CD4-positive, alpha-beta T cell treated with Interleukin-17A for 4 hours (primary cell): Measurements from ENCODE around the gene GNLY.
"Not testable (repeated sequence)": the region's sequence is repeated elsewhere in the genome, so short reads cannot be mapped to it uniquely, and the experiment has no call there.

Source experiments
- DNase-seq: peaks from one replicate; pipeline ENCODE4 v3.0.0-alpha.2; 2020; ENCODE audit warnings: mixed read lengths

The GNLY gene

DNA sequence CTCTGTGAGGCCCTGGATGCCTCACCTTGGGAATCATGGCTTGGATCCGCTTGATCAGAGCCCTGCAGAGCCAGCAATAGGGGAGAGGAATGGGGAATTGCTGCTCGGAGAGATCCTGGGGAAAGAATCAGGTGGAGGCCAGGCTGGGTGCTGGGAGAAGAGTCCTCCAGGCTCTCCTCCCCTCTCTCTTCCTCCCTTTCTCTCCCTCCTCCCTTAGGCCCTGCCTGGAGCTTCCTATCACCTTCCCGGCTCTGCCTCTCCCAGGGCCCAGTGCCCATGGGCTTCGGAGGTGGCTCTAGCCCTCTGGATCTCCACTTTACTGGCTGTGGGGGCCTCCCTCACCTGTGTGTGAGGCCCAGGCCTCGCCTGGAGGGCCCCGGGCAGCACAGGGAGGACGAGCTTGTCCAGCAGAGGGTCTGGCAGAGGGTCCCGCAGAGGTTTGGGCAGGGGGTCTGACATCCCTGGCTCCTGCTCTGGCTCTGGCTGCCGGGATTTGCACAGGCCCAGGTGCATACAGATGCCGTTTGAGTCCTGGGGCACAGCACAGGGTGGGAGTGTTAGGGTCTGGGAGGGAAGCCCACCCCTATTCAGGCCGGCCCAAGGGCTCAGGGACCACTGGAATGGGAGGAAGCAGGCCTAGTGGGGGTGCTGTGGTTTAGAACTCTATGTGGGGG, 28.8 kb upstream of the GNLY start:
- DNase-seq, result no peak

- no peak for DNase-seq
Measured at GRCh38 chr2:85666016-85666415, 28.1 kb upstream of the GNLY start.

- DNase-seq, result no peak
Measured at GRCh38 chr2:85666435-85667316, 27.5 kb upstream of the GNLY start.

DNA sequence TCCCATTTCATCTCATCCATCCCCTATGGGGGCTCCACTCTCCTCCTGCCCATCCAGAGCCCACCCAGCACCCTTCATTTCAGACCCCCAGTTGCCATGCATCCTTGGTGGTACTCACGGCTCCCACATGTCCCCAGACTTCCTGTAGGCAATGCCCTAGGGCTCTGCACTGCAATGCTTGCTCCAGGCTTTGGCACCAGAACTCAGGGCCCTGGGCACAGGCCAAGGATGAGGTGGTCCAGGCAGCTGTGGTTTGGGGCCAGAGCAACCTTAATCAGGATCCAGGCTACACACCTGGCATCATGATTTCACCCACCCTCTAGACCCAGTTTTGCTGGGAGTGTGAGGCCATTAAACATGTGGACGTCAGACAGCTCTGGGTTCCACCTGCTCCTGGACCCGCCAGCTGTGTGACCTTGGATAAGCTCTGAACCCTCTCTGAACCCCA, 26.6 kb upstream of the GNLY start:
- DNase-seq, result no peak

GRCh38 chr2:85668009-85668856, 25.9 kb upstream of the GNLY start, which contains the start of gene SFTPB:
TSS of gene SFTPB (minus strand) at chr2:85668199. CDS start at chr2:85668183, 16 bp downstream.
- no peak for DNase-seq

- no peak for DNase-seq
Measured at GRCh38 chr2:85668857-85669142, 25.4 kb upstream of the GNLY start.

DNA sequence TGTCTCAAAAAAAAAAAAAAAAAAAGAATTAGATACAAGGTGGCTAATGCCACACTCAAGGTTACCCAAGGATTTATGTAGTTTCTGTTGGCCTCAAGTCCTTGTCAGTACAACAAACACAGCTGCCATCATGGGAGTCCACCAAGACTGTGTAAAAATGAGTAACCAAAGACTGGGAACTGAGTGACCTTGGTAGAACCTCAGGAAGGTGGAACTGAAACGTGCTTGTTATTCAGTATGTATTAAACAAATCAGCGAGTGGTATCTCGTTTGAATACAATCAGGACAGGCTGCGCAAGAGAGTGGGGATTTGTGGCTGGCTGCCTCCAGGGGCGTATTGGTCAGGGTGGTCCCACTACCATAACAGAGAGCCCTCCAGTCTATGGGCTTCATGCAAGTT, 24.6 kb upstream of the GNLY start:
- no peak for DNase-seq

- not testable (repeated sequence) for DNase-seq
Measured at GRCh38 chr2:85670416-85670815, 23.7 kb upstream of the GNLY start.

DNA sequence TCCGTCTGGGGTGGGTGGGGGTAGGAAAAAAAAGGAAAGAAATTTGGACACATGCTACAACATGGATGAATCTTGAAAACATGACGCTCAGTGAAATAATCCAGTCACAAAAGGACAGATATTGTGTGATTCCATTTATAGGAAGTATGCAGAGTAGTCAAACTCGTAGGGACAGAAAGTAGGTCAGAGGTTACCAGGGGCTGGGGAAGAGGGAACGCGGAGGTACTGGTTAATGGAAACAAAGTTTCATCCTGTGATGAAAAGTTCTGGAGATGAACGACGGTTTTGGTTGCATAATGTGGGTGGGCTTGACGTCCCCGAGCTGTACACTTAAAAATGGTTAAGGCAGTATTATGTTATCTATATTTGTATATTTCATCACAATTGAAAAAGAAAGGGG, 21.7 kb upstream of the GNLY start:
- no peak for DNase-seq

GRCh38 chr2:85673716-85674375, 20.3 kb upstream of the GNLY start:
- no peak for DNase-seq

DNA sequence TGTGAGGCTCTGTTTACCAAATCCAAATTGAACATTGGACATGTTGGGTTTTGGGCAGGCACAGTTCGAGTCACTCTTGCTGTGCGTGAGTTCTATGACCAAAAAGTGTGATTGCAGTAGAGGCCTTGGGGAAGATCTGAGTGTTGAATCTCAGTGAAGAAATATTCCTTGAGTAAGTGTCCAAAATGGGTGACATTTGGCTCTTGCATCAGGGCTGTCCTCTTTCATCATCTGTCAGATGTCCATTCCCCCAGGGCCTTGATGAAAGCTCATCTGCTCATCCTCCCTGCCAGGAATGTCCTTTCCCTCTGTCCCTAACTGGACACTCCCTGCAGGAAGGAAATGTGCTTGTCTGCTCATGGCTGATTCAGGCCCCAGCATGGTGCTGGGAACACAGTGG, 19.7 kb upstream of the GNLY start:
- no peak for DNase-seq

GRCh38 chr2:85675427-85675826, 18.7 kb upstream of the GNLY start:
- no peak for DNase-seq

DNA sequence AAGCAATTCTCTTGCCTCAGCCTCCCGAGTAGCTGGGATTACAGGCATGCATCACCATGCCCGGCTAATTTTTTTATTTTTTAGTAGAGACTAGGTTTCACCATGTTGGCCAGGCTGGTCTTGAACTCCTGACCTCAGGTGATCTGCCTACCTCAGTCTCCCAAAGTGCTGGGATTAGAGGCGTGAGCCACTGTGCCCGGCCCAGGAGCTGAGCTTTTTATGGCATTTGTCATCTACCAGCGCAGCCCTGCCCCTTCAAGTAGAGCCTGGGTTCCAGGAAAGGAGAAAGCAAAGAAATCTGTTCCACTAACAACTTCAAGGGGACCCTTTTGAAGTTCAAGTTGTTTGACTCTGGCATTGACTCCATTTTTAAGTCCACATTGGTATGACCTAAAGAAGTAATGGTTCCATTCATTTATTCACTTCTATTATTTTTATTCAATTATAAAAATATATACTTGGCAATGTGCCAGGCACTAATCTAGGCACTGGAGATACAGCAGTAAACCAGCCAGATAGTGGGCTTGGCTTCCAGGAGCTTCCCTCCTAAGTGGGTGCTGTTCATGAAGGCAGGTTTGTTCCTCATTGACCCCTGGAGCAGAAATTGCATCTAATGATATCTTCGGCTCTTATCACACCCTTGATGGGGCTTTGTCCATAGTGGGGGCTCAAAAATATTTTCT, 18.2 kb upstream of the GNLY start:
- DNase-seq, result no peak

DNA sequence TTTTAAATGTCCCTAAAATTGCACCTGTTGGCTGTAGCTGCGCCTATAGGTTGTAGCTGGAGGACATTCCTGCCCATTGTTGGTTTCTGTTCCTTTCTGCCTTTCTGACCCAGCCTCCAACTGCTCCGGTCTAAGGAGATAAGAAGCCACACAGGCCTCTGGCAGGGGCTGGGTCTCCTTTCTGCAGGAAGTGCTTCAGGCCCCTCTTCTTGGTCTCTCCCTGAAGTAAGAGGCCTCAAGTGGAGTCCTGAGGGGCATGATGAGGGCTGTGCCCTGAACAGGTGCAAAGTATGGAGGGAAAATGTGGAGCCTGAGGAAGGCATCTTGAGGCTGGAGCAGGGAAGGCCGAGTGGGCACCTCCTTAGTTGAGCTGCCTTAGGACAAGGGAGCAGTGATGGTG, 15.8 kb upstream of the GNLY start:
- no peak for DNase-seq

GRCh38 chr2:85678794-85679672, 15.1 kb upstream of the GNLY start:
- DNase-seq, result peak; percentile 84

GRCh38 chr2:85680707-85681371, 13.3 kb upstream of the GNLY start:
- DNase-seq, result no peak

DNA sequence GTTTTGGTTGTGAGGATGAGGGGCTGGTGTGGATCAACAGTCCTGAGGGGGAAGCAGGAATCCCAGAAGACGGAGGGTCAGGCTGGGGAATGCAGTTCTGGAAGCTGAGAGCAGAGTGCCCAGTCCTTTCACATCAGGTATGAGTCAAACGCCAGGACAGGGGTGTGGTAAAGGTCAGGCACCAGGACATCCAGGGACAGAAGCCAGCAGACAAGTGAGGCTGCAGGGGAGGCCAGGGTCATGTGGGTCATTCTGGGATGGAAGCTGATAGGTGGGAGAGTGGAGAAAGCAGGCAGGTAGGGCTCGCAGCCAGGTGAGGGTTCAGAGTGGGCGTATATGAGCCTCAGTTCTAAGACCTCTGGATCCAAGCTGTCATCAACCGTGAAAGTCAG, 12.8 kb upstream of the GNLY start:
- no peak for DNase-seq

GRCh38 chr2:85681776-85682175, 12.4 kb upstream of the GNLY start:
- DNase-seq, result no peak

GRCh38 chr2:85682378-85682777, 11.8 kb upstream of the GNLY start:
- DNase-seq, result no peak

DNA sequence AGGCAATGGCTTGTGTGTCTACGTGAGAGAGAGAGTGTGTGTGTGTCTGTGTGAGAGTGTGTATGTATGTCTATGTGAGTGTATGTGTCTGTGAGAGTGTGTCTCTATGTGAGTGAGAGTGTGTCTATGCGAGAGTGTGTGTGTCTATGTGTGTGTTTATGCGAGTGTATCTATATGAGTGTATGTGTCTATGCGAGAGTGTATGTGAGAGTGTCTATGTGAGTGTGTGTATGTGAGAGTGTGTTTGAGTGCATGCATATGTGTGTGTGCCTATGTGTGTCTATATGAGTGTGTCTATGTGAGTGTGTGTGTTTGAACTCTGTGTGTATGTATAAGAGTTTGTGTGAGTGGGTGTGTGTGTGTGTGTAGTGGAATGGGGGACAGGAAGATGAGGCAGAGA, 9.8 kb upstream of the GNLY start:
- no peak for DNase-seq

DNA sequence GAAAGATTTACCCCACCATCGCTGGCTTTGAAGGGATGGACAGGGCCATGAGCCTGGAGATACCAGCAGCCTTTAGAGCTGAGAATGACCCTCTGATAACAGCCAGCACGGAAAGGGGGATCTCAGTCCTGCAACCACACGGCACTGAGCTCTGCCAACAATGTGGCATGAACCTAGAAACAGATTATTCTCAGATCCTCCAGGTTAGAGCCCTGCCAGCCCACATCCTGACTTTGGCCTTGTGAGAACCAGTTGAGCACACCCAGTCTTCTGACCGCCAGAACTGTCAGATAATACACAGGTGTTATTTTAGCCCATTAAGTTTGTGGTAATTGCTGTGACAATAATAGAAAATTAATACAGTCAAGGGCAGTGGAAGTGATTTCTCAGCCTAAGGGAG, 9.4 kb upstream of the GNLY start:
- DNase-seq, result no peak
